ENCODE measurements around the gene ARPP19.
"Not testable (repeated sequence)": the region's sequence is repeated elsewhere in the genome, so short reads cannot be mapped to it uniquely, and the experiment has no call there.

Gene ARPP19, protein sequence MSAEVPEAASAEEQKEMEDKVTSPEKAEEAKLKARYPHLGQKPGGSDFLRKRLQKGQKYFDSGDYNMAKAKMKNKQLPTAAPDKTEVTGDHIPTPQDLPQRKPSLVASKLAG

DNA sequence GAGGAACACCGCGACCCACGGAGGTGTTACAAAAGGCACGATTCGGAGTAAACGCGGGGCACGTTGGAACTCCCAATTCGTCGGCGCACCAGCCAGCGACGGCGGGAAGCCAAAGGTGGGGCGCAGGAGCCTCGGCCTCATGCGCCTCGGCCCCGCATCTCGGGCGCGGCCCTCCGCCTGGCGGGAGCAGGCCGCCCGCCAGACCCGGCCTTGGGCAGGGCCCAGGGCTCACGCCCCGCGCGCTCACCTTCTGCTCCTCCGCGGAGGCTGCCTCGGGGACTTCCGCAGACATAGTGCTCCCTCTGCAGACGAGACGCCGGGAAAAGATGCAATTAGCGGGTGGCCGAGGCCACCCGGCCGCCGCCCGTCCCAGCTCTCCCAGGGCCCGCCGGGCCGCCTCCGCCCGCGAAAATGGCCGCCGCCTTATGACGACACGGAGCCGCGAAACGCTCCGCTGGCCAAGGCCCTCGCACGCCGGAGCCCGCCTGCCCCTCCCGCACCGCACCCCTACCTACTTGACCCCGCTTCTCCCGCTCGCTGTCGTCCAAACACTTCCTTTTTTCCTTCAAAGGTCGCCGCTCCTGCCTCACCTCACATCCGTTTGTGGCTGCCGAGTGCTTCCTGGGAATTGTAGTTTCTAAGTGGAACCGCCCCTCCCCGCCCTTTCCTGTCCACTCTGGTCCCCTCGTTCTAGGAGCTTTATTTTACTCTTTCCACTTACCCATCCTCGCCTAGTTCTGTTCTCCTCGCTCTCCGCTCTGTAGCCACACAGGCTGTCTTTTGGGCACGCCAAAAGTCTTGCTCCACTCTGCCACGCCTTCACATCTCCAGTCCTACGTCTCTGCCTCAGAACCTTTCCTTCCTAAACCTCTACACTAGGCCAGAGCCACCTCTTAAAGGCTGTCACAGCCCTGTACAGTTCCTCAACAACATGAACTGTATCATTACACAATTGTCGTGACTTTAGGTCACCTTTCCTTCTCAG lies at the start of gene ARPP19:
TSS of gene ARPP19 (minus strand) at position 430 of the 985 bp plus-strand sequence. CDS start at position 292, 138 bp downstream.
- DNase-seq, result peak; percentile 88

DNA sequence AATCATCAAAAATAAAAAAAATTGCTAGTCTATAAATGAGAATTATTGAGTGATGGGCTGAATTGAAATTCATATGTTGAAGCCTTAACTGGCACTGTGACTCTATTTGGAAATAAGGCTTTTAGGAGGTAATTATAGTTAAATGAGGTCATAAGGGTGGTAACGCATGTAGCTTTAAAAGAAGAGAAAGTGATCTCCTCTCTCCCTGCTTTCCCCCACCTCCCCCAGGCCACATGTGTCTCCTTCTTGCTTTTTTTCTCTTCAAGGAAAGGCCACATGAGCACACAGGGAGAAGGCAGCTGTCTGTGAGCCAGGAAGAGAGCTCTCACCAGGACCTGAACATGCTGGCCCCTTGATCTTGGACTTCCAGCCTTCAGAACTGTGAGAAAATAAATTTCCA lies 48.2 kb upstream of the ARPP19 start:
- no peak for DNase-seq

DNA sequence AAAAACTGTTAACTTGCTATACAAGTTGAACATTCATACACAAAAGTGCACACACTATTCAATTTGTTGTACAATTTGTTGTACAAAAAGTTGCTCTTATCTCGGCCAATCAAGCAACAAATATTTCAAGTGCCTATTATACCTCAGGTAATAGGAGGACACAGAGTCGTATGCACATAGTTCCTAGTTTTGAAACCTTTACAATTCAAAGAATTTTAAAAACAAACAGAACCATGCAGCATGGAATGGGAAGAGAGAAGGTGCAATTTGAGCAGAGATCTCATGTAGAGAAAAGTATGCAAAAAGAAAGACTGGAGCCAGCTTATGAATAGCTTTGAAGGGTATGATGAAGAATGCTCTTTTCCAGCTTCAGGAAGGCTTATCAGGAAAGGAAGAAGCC lies 46.5 kb upstream of the ARPP19 start:
- DNase-seq, result no peak

DNA sequence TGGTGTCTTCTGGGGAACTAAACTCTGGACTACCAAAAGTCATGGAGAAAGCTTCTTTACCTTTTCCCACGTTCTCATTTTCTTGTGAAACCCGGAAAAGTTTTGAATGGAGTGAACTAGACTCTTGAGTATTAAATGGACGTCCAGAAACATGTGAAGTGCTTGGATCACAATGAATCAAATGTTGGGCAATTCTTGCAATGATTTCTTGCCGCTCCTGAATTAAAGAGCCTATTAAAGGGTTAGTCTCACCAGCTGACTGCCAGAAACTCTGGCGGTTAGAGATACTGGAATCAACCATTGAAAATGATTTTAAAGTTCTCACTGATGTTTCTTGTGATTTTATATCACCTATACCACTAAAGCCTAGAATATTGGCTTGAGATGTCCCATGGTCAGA lies 40.8 kb upstream of the ARPP19 start:
- no peak for DNase-seq

DNA sequence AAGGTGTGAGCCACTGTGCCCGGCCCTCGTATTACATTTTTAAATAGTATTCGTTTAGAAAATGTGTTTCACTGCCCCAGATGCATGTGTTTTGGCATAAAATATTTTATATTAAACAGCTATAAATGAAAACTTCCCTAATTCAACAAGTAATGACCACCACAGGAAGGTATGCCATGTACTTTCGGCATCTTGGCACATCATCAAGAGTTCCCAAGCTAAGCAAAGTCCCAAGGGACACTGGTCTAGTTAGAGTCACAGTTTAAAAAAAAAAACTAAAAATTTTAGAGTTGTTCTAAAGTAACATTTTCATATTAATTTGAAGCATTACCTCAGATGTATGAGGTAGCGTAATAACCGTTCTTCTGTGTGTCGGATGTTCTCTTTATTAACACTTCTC lies 15.6 kb upstream of the ARPP19 start:
- no peak for DNase-seq

DNA sequence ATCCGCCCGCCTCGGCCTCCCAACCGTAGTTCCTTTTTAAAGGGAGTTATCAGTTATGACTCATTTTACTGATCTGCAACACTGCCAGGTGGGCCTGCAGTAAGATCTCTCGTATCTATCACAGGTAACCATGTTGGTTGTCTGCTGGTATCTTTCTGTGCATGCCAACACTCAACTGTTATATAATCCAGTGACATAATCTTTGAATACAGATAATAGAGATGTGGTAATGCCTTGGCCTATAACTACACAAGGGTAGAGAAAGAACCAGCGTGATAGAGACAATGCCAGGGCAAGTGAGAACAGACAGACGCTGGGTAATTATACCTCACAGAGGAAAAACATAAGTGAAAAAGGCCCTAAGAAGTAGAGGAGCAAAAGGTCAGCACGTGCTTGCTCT lies 11.0 kb upstream of the ARPP19 start:
- no peak for DNase-seq

DNA sequence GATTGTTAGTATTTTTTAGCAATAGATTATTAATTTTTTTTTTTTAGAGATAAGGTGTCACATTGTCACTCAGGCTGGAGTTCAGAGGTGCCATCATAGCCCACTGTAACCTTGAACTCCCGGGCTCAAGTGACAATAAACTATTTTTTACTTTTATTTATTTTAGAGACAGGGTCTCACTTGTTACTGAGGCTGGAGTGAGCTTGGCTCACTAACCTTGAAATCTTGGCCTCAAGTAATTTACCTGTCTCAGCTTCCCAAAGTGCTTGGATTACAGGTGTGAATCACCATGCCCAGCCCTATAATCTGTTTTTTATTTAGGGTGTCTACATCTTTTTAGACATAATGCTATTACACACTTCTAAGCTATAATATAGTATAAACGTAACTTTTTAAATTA lies 7.9 kb upstream of the ARPP19 start:
- no peak for DNase-seq

DNA sequence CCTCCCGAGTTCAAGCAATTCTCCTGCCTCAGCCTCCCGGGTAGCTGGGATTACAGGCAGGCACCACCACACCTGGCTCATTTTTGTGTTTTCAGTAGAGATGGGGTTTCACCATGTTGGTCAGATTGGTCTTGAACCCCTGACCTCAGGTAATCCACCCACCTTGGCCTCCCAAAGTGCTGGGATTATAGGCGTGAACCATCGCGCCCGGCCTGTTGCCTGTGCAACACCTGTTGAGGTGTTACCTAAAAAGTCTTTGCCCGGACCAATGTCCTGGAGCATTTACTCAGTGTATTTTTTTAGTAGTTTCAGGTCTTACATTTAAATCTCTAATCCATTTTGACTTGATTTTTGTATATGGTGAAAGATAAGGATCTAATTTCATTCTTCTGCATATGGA lies 6.7 kb upstream of the ARPP19 start:
- DNase-seq, result not testable (repeated sequence)

DNA sequence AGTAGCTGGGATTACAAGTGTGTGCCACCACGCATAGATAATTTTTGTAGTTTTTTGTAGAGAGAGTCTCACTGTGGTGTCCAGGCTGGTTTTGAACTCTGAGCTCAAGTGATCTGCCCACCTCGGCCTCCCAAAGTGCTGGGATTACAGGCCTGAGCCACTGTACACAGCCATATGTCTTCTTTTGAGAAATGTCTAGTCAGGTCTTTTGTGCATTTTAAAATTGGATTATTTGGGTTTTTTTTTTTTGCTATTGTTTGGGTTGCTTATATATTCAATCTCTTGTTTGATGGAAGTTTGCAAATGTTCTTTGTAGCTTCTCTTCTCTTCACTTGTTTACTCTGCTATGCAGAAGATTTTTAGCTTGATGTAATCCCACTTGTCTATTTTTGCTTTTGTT lies 6.2 kb upstream of the ARPP19 start:
- DNase-seq, result no peak

DNA sequence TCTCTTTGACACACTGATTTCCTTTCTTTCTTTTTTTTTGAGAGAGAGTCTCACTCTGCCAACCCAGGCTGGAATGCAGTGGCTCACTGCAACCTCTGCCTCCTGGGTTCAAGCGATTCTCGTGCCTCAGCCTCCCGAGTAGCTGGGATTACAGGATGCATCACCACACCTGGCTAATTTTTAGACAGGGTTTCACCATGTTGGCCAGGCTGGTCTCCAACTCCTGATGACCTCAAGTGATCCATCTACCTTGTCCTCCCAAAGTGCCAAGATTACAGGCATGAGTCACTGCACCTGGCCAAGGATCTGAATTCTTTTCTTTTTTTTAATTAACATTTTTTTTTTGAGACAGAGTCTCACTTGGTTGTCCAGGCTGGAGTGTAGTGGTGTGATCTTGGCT lies 5.8 kb upstream of the ARPP19 start:
- not testable (repeated sequence) for DNase-seq

DNA sequence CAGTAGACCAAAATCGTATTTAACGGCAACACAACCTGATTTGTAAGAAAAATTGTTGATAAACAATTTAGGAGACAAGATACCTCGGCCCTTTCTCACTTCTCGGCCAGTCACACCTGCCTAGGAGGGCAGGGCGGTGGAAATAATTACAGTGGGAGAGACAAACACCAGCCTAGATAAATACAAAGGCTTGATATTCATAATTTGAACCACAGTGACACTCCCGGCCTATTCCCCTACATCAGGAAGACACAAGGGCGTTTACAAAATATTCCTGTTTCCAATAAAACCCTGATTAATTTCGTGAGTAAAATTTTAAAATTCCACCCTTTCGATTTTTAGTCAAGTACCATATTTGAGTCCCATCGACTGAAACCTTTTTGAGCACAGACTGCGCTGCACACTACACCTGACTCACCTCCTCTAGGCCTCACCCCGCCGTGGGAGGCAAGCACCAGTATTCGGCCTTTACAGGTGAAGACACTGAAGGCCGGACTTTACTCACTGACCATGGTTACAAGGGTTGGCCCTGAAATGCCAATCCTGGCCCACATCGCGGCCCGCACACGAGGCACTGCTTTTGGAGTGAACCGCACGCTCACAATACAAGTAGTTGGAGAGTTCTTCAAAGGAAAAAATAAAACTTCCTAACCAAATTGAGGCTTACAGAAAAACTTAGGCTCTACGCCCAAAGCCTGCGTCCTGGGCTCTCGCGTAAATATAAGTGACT lies 794 bp downstream of the ARPP19 start:
- no peak for DNase-seq

DNA sequence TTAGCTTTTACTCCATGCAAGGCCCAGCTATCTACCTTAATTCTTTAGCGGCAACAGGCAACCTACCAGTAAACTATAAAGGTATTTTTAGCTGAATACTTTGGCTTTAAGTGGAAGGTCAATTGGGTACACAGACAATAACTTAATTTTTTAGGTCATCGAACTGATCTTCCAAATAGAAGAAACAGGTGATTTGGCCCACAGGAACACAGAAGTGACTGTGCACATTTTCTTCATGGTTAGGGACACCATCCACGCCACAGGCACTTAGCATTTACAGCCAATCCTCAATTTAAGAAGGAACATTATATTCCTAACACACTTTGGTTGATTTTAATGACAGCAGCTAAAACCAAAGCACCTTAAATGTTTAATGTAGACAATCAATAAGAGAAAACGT lies 1.9 kb downstream of the ARPP19 start:
- no peak for DNase-seq

DNA sequence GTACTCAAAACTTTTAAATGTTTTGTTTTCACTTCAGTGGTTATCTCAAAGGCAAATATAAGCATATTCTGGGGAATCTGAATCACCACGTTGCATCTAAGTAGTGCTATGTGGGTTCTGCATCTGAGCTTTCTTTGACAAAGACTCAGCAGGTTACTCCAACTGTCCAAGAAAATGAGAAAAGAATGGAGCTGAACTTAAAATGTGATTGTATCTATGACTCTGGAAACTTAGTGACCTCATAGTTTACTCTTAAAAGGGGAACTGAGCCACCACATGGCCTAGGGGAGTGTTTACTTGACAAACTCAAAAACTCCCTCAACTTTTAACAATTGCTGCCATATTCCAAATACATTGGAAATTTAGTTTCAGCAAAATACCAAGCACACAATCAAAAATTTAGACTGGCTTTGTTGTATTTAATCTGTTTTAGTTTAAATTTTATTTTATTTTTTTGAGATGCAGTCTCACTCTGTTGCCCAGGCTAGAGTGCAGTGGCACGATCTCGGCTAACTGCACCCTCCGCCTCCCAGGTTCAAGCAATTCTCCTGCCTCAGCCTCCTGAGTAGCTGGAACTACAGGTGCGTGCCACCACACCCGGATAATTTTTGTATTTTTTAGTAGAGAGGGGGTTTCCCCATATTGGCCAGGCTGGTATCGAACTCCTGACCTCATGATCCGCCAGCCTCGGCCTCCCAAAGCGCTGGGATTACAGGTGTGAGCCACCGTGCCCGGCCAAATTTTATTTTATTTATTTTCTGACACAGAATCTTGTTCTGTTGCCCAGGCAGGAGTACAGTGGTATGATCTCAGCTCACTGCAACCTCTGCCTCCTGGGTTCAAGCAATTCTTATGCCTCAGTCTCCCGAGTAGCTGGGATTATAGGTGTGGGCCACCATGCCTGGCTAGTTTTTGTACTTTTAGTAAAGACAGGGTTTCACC lies 3.1 kb downstream of the ARPP19 start:
- not testable (repeated sequence) for DNase-seq

DNA sequence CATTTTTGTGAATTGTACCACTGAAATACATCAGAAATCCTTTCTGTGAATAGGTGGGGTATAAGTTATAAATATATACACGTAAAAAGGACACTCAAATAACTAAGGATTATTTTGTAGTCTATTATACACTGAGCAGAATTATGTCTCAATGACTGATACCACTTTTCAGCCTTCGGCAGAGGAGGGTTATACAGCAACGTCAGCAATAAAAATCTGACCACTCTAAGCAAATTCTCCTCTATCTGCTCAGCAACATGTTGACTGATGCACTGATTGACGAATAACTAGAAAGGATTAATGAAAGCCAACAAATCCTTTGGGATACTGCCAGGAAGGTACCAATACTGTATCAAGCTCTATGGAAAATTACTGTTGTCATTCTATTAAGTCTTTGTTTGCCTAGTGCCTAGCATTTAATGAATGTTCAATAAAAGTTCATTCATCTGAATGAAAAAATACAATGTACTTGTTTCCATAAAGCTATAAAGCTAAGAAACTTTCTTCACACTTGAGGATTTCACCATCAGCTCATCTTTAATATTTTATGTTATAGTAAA lies 5.2 kb downstream of the ARPP19 start:
- no peak for DNase-seq

DNA sequence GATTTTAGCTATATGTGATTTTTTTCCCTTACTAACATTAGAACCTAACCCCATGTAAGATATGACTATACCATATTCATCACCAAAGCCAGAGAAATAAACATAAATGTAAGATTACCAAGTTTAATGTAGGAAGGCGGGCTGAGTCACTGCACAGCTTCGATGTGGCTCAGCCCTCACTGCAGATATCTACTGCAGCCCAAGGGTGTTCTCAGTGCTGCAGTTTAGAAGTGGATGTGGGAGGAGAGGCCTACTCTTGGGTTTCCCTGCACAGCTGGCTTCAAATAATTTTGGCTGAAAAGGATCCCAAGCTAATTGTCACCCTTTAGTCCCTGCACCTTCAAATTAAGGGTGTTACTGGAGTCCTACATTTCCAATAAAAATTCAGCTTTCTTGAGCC lies 9.3 kb downstream of the ARPP19 start:
- DNase-seq, result no peak

DNA sequence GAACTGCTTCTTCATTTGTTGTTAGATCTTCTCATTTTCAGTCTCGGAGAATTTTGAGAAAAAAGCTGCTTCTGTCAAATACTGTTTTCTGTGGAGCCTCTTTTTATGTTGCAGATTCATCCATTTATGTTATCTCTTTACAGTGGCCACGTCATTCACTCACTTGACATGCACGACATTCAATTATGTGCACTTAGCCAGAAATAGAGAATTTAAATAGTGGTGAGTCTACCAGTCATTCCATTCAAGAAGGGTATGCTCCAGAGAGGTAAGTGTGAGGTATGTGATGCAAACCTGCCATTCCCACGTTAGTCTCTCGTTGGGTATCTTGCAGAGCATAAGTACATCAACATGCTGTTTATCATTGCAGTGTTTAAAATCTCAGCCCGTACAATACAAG lies 9.8 kb downstream of the ARPP19 start:
- DNase-seq, result no peak

DNA sequence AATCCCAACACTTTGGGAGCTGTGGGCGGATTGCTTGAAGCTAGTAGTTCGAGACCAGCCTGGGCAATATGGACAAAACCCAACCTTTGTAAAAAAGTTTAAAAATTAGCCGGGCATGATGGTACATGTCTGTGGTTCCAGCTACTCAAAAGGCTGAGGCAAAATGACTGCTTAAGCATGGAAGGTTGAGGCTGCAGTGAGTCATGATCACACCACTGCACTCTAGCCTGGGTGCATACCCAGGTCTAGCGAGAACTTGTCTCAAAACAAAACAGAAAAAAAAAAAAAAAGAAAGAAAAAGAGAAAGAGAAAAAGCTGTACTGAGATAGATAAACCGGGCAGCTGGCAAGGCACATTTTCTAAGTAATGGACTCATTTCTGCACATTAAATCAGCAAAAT lies 10.6 kb downstream of the ARPP19 start:
- DNase-seq, result no peak

DNA sequence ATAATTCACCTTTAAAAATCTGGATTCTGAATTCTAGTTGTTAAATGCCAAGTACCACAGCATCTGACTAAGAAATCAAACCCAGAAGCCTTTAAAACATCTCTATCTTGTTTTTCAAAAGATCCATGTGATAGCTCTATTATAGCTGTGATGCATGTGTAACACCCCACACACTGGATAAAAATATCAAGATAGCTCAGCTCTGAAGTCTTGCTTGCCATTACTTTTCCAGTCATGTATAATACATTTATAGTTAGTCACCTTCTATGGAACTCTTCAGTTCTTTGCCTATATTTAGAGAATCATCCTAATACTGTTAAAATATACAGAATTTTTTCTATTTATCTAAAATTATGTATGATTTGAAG lies 11.6 kb downstream of the ARPP19 start:
- no peak for DNase-seq

DNA sequence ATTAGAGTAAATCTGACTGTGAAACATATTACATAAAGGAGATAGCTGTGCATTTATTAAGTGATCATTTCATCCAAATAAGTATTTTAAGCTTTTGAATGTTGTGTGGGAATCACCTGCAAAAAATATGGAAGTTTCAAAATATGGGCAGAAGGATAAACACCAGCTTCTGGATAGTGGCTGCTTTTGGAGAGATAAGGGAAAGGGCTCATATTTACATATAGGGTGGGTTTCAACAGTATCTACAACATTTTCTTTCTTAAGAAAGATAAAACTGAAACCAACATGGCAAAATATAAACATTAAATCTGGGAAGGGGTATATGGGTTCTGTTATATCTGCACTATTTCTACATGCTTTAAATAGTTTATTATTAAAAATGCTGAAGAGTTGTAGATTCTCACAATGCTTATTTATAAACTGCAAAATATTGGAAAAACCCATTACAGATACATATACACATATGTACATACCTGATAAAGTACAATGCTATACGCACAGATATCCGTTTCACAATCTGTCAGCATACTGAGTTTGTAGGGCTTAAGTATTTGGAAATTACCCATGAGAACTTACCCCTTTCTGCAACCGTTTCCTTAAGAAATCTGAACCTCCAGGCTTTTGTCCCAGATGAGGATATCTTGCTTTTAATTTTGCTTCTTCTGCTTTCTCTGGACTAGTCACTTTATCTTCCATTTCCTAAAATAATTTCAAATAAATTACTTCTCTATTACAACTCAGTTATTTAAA lies 12.1 kb downstream of the ARPP19 start:
- no peak for DNase-seq

DNA sequence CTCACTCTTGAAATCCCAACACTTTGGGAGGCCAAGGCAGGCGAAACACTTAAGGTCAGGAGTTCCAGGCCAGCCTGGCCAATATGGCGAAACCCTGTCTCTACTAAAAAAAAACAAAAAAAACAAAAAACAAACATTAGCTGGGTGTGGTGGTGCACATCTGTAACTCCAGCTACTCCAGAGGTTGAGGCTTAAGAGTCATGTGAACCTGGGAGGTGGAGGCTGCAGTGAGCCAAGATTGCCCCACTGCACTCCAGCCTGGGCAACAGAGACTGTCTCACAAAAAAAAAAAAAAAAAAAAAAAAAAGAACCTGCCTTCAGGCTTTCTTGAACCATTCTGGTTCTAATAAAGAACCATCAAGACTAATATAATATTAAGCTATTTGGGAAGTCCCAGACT lies 16.5 kb downstream of the ARPP19 start:
- DNase-seq, result no peak

DNA sequence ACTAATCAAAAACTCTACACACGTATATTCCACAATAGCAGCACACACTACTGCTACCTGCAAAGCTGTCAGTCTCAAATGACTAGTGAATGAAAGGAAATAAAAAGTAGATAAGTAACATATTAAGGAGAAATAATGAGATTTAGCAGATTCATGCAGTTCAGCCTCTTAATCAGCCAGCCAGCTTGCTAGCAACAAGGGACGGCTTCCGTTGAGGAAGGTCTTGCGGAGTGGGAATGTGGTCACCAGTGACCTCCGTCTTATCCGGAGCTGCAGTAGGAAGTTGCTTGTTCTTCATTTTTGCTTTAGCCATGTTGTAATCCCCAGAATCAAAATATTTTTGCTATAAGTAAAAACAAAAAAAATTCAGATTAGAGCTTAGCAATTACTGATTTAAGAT lies 17.1 kb downstream of the ARPP19 start:
- DNase-seq, result no peak

DNA sequence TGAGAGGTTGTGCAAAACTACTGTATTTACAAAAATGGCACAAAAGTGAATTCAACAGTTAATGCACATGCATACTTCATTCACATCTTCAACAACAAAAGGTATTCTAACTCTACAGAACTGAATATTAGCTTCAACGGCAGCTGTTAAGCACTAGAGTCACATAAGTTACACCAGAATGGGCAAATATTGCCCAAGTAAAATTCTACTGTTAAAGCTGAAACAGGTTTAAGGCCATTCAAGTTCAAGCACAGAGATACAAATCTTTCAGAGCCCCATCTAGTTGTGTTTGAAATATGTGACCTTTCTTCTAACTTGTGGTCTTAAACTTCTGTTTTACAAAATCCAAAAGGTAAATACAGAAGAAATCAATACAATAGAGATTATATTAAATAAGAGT lies 17.6 kb downstream of the ARPP19 start:
- DNase-seq, result not testable (repeated sequence)
